Spinal cord (tissue), 10 donors: Measurements from ENCODE around the gene ZYG11A. TPM values are rescaled to one million over a fixed set of nuclear protein-coding genes. Genes with fewer than 3 reads are reported as not detected.
A peak's percentile ranks its signal among the peaks of the same experiment; 100 is the strongest.
"Not testable (repeated sequence)": the region's sequence is repeated elsewhere in the genome, so short reads cannot be mapped to it uniquely, and the experiment has no call there.

Source experiments
- DNase-seq, 6 donors: peaks; one replicate each; pipeline versions ENCODE4 v3.0.0 to v3.0.0-alpha.2; 2013 to 2015; ENCODE audit warnings: low spot score in 6 of 6, low read depth in 4 of 6
- H3K27ac ChIP-seq: one replicate; pipeline ENCODE4 v1.5.1; 2013; ENCODE audit warnings: low read depth, low read length, control low read depth
- H3K27me3 ChIP-seq: one replicate; pipeline ENCODE4 v1.6.1; 2013; ENCODE audit warnings: low read length; ENCODE audit not compliant: control insufficient read depth, insufficient read depth
- H3K36me3 ChIP-seq: one replicate; pipeline ENCODE4 v1.6.1; 2013; ENCODE audit warnings: low read length; ENCODE audit not compliant: control insufficient read depth, insufficient read depth
- H3K4me1 ChIP-seq: one replicate; pipeline ENCODE4 v1.6.1; 2013; ENCODE audit warnings: low read length; ENCODE audit not compliant: control insufficient read depth, insufficient read depth
- H3K4me3 ChIP-seq: one replicate; pipeline ENCODE4 v1.5.1; 2013; ENCODE audit warnings: low read depth, low read length, control low read depth
- H3K9me3 ChIP-seq: one replicate; pipeline ENCODE4 v1.6.1; 2013; ENCODE audit warnings: low read length; ENCODE audit not compliant: control insufficient read depth, insufficient read depth
- whole genome bisulfite sequencing: methylation state at CpG from one replicate; pipeline ENCODE4 v1.1.5; 2013; ENCODE audit warnings: missing lambda C conversion rate; ENCODE audit not compliant: insufficient coverage; 5-methylcytosine and 5-hydroxymethylcytosine counted together
- polyA plus RNA-seq, 2 donors: library from polyadenylated mRNA; unstranded; fragments of 120-200 nt; gene quantifications; one replicate each; pipeline ENCODE4 v1.2.1, GENCODE V29; 2013; ENCODE audit not compliant: insufficient read length in 2 of 2
- total RNA-seq, 2 donors: library from RNA; depleted of rRNA in 1 of 2; stranded (reverse); fragments of 120-200 nt in 1 of 2; fragments of >200 nt in 1 of 2; gene quantifications; one replicate each; pipeline versions ENCODE4 v1.2.3 to v1.2.4, GENCODE V29; 2013 to 2014
- donor health status: healthy.

ZYG11A gene
- total and polyA plus RNA-seq, 4 donors: 0.06 to 0.59 (median 0.38) TPM

- DNase-seq: peak in 1 of 6 donors; percentile 5
- Histone ChIP-seq H3K27me3 (no peaks in the 10 kb centered on the region), H3K4me3 (no peak overlapping the region), H3K9me3 (no peaks in the 10 kb centered on the region), H3K36me3 (no peaks in the 10 kb centered on the region), H3K27ac (no peak overlapping the region), H3K4me1 (no peaks in the 10 kb centered on the region)
- no CpG with 5 or more reads among the region's 2 CpGs for WGBS
Observed at GRCh38 chr1:52867087-52867863, 24.7 kb downstream of the ZYG11A start.

- H3K27me3 ChIP-seq, H3K4me1 ChIP-seq, H3K4me3 ChIP-seq, DNase-seq, H3K9me3 ChIP-seq, H3K36me3 ChIP-seq, H3K27ac ChIP-seq: not testable (repeated sequence)
- no CpG with 5 or more reads among the region's 29 CpGs for WGBS
Observed at GRCh38 chr1:52869727-52870126, 27.2 kb downstream of the ZYG11A start.

GRCh38 chr1:52876843-52877242, 34.3 kb downstream of the ZYG11A start:
- H3K9me3 ChIP-seq: no peaks in the 10 kb centered on the region

GRCh38 chr1:52877554-52877953, 35.0 kb downstream of the ZYG11A start:
- H3K9me3 ChIP-seq: no peaks in the 10 kb centered on the region
- H3K36me3 ChIP-seq: no peaks in the 10 kb centered on the region

More at GRCh38 chr1:52876843-52877242, 34.3 kb downstream of the ZYG11A start:
- no peaks in the 10 kb centered on the region for H3K27me3 ChIP-seq
- H3K36me3 ChIP-seq: no peaks in the 10 kb centered on the region
- no peak for DNase-seq
- H3K27ac ChIP-seq: no peak overlapping the region
- WGBS: no CpG with 5 or more reads among the region's 2 CpGs
- H3K4me1 ChIP-seq: no peaks in the 10 kb centered on the region
- no peak overlapping the region for H3K4me3 ChIP-seq

GRCh38 chr1:52880206-52880605, 37.6 kb downstream of the ZYG11A start:
- peak in 1 of 6 donors; percentile 63 for DNase-seq
- no peaks in the 10 kb centered on the region for H3K4me1 ChIP-seq
- H3K27ac ChIP-seq: no peak overlapping the region
- no peaks in the 10 kb centered on the region for H3K27me3 ChIP-seq
- WGBS: 100% methylated on average over 1 of the region's 2 CpGs
- no peaks in the 10 kb centered on the region for H3K36me3 ChIP-seq
- H3K9me3 ChIP-seq: no peaks in the 10 kb centered on the region
- H3K4me3 ChIP-seq: no peak overlapping the region

More at GRCh38 chr1:52877554-52877953, 35.0 kb downstream of the ZYG11A start:
- Histone ChIP-seq H3K4me3 (no peak overlapping the region), H3K27me3 (no peaks in the 10 kb centered on the region), H3K4me1 (no peaks in the 10 kb centered on the region), H3K27ac (no peak overlapping the region)
- no CpG with 5 or more reads among the region's 3 CpGs for WGBS
- DNase-seq: no peak

- H3K27me3 ChIP-seq: no peaks in the 10 kb centered on the region
- H3K36me3 ChIP-seq: no peaks in the 10 kb centered on the region
- no peak overlapping the region for H3K4me3 ChIP-seq
- DNase-seq: no peak
- no peaks in the 10 kb centered on the region for H3K9me3 ChIP-seq
- WGBS: no CpG with 5 or more reads among the region's 4 CpGs
- no peaks in the 10 kb centered on the region for H3K4me1 ChIP-seq
- H3K27ac ChIP-seq: no peak overlapping the region
Observed at GRCh38 chr1:52887483-52887882, 44.9 kb downstream of the ZYG11A start.

GRCh38 chr1:52892424-52893215, 50.1 kb downstream of the ZYG11A start:
- H3K27me3 ChIP-seq: no peaks in the 10 kb centered on the region
- H3K36me3 ChIP-seq: no peaks in the 10 kb centered on the region
- no peak overlapping the region for H3K27ac ChIP-seq
- H3K9me3 ChIP-seq: no peaks in the 10 kb centered on the region
- no peaks in the 10 kb centered on the region for H3K4me1 ChIP-seq
- no peak overlapping the region for H3K4me3 ChIP-seq
- DNase-seq: no peak
- 100% methylated on average over 2 of the region's 5 CpGs for WGBS

- Histone ChIP-seq H3K27me3 (no peaks in the 10 kb centered on the region), H3K4me3 (no peak overlapping the region), H3K27ac (no peak overlapping the region), H3K36me3 (peaks cover 1% of the 10 kb centered on the region), H3K9me3 (no peaks in the 10 kb centered on the region), H3K4me1 (no peaks in the 10 kb centered on the region)
- 29% methylated on average over 4 of the region's 4 CpGs for WGBS
- DNase-seq: no peak
Observed at GRCh38 chr1:52899445-52899894, 56.9 kb downstream of the ZYG11A start.

GRCh38 chr1:52900402-52900801, 57.8 kb downstream of the ZYG11A start:
- peaks cover 3% of the 10 kb centered on the region for H3K36me3 ChIP-seq
- H3K9me3 ChIP-seq: no peaks in the 10 kb centered on the region
- no CpG with 5 or more reads among the region's 2 CpGs for WGBS
- H3K27ac ChIP-seq: no peak overlapping the region
- no peak for DNase-seq
- H3K4me1 ChIP-seq: no peaks in the 10 kb centered on the region
- H3K27me3 ChIP-seq: no peaks in the 10 kb centered on the region
- H3K4me3 ChIP-seq: no peak overlapping the region
